GM19372 (cell line): ENCODE measurements around the gene WDR83.
"Not testable (repeated sequence)": the region's sequence is repeated elsewhere in the genome, so short reads cannot be mapped to it uniquely, and the experiment has no call there.

Source experiments
- ATAC-seq: cut with Tn5 transposase; IDR thresholded peaks from one replicate; pipeline ENCODE4 v1.9.1; 2021; ENCODE audit warnings: mild to moderate bottlenecking, low read depth, moderate library complexity; ENCODE audit not compliant: unreplicated experiment

Gene WDR83

DNA sequence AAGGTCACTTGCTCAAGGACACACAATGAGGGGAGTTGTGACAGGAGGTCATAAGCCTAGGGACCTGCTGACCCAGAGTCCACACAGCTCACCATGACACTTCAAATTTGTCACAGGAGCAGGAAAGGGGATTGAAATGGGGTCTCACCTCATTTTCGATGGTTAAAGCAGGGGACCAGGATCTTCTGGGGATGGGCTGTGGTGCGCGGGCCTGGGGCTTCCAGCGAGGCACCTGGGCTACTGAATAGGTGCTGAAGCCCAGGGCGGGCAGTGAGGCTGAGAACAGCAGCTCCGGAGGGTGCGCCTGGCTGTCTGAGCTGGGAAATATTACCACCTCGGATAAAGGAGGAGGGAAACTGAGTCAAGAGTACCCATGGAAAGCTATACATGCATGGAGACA, 11.1 kb upstream of the WDR83 start:
- no peak for ATAC-seq

GRCh38 chr19:12656899-12657571, 9.6 kb upstream of the WDR83 start:
- no peak for ATAC-seq

- ATAC-seq: no peak
These were observed 8.6 kb upstream of the WDR83 start for GRCh38 chr19:12657966-12658365.

- no peak for ATAC-seq
These were observed 5.6 kb upstream of the WDR83 start for GRCh38 chr19:12660980-12661379.

GRCh38 chr19:12664406-12665280, 2.0 kb upstream of the WDR83 start:
- ATAC-seq: no peak

GRCh38 chr19:12665281-12665573, 1.4 kb upstream of the WDR83 start:
- ATAC-seq: no peak

DNA sequence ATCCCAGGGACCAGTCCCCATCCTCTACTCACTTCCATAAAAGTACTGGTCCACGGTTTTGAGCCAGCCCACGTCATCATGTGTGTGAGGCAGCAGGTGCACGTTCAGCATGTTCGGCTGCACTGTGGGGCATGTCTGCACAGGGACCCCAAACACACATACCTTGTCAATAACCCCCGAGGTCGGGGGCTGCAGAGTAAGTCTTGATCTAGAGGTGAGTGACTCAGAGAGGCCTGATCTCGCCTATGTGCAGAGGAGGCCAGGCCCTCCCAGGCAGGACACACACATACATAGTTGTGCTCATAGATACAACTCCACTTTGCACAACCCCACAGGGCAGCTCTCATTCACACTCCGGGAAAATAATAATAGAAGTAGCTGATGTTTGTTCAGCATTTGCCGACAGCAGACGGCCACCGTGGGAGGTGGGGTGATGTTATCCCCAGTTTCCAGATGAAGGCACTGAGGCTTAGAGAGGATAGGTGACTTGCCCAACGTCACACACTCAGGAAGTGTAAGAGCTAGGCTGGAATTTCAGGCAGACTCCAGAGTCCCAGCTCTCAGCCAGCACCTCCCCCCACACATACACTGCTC, 839 bp upstream of the WDR83 start:
- no peak for ATAC-seq

DNA sequence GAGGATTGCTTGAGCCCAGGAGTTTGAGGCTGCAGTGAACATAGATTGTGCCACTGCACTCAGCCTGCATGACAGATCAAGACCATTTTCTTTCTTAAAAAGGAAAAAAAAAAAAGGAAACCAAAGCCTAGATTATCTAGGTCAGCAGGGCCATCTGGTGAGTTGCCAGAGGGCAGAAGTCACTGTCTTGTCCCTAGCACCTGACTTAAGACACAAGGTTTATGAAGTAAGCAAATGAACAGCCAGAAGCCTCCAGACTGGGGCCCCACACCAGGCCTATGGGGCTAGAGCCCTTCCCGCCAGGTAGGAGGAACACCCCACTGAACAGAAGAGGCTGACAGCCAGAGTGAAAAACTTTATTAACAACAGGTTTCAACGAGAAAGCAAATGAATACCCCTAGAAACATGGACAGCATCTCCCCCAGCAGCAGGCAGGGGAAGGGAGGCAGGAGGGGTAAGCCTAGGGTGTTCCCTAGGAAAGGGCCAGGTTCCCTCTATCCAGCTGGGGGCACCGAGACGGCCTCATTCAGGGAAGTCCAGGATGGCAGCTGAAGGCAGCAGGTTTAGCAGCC, 1.2 kb downstream of the WDR83 start:
- no peak for ATAC-seq

GRCh38 chr19:12668346-12668745, 1.7 kb downstream of the WDR83 start:
- ATAC-seq: no peak

- no peak for ATAC-seq
These were observed 2.3 kb downstream of the WDR83 start for GRCh38 chr19:12668932-12669269.

DNA sequence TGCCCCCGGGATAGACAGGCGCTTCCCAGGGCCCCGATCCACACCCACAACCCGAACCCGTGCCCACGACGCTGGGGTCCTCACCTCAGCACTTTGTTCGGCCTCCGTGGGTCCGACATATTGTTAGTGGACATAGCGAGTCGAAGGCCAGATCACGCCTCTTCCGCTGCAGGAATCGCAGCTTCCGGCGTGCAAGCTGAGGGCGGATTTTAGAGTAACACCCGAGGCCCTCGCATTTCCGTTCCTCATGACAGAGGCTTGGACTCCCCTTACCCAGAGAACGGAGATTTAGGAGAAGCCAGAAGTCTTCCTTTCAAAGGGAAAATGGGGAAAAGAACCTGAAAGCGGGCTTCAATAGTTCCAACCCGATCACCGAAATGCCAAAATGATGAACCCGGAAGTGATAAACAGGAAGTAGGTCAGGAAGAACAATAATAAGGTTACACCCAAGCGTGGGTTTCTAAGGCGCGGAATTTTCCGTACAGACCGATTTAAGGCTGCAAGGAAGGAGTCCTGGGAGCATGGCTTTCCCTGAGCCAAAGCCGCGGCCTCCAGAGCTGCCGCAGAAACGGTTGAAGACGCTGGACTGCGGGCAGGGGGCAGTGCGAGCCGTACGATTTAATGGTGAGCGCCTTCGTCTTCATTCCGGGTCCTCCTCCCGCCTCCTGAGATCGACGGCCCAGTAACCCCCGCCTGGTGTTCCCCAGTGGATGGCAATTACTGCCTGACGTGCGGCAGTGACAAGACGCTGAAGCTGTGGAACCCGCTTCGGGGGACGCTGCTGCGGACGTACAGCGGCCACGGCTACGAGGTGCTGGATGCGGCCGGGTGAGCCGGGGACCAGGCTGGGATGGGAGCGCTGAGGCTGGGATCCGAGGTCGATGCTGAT, 2.9 kb downstream of the WDR83 start:
- no peak for ATAC-seq

DNA sequence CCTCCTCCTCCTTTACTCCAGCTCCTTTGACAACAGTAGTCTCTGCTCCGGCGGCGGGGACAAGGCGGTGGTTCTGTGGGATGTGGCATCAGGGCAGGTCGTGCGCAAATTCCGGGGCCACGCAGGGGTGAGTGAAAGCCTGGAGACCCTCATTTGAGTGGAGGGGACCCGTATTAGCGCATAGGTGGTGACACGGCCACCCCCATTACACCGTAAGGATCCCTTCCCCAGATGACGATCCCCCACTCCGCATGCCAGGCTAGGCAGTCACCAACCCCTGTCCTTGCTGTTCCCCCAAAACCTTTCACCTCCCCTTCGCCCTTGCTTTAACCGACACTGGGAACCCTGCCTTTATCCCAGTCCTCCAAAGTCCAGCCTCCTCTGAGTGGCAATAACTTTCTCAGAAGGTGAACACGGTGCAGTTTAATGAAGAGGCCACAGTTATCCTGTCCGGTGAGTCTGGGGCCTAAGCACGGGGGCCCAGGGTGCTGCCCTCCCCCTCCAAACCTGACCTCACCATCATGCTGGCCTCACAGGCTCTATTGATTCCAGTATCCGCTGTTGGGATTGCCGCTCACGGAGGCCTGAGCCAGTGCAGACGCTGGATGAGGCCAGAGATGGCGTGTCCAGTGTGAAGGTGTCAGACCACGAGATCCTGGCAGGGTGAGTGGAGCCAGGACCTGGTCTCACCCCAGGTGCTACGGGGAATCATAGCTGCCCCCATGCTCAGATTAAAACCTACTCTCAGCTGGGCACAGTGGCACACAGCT, 3.7 kb downstream of the WDR83 start:
- no peak for ATAC-seq

DNA sequence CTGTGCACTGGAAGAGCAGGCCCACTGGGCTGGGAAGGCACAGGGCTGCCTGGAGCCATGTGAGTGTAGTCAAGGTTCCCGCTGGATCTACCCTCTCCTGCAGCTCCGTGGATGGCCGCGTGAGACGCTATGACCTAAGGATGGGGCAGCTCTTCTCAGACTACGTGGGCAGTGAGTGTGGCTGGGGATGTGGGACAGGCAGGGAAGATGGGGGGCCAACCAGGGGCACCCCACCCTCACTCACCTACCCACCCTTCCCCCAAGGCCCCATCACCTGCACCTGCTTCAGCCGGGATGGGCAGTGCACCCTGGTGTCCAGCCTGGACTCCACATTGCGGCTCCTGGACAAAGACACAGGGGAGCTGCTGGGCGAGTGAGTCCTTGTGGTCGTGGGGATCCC, 6.1 kb downstream of the WDR83 start:
- no peak for ATAC-seq

DNA sequence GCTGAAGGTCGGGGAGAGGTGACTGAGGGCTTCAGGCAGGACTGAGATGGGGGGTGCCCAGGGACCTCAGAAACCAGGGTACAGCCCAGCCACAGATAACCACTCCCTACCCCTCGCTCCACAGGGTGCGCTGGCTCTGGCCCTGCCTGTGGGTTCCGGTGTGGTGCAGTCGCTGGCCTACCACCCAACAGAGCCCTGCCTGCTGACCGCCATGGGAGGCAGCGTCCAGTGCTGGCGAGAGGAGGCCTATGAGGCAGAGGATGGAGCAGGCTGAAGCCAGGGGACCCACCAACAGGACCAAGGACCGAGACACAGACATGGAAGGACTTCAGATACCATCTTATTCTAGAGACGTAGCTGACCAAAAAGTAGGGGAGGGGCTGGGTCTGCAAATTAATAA, 8.8 kb downstream of the WDR83 start:
- no peak for ATAC-seq

DNA sequence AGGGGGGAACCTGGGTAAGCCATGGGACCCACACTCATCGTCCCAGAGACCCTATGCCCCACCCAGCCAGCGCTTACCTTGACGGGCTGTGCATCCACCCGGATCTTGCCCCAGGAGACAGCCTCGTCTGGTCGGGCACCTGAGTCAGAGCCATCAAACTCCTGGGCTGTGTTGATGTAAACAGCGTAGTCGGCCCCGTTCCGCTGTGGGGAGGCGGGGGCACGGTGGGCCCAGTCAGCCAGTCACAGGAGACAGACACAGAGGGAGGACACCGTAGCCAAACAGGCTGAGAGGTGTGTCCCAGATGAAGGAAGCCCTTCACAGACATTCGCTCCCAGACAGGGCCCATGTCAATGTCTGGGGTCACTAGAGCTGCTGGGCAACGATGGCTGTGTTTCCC, 9.3 kb downstream of the WDR83 start:
- ATAC-seq: no peak

GRCh38 chr19:12676384-12676792, 9.8 kb downstream of the WDR83 start:
- no peak for ATAC-seq

DNA sequence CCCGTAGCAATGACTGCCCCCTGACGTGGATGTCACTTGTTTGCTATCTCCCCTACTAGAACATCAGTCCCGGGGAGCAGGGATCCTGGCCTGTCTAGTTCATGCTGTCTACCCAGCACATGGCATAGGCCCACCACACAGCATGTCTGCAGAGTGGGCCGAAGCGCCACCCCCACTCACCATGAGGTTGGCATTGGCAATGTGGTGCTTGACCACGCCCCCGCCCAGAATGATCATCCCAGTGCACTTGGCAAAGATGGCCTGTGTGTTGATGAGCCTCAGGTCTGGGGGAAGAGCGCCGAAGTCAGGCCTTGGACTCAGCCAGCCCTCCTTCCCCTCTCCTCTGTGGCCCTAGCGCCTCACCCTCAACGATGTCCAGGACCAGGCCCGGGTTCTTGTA, 10.3 kb downstream of the WDR83 start:
- no peak for ATAC-seq

DNA sequence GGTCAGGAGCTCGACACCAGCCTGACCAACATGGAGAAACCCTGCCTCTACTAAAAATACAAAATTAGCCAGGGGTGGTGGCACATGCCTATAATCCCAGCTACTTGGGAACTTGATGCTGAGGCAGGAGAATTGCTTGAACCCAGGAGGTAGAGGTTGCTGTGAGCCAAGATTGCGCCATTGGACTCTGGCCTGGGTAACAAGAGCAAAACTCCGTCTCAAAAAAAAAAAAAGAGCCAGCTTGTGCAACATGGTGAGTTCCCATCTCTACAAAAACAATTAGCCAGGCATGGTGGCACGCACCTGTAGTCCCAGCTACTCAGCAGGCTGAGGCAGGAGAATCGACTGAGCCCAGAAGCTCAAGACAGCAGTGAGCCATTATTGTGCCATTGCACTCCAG, 11.4 kb downstream of the WDR83 start:
- not testable (repeated sequence) for ATAC-seq

- no peak for ATAC-seq
These were observed 13.4 kb downstream of the WDR83 start for GRCh38 chr19:12680034-12680433.
